ENCODE data around the gene UBAC2. TPM values are rescaled to one million over a fixed set of nuclear protein-coding genes. Genes with fewer than 3 reads are reported as not detected.

UBAC2 gene
- total RNA-seq, 2 experiments from 2014 or later, result 26.8 to 28.5 TPM

- Histone ChIP-seq H3K4me1 (ENCODE audit: insufficient read depth, low read length, poor library complexity, severe bottlenecking) (peaks cover 17% of the 10 kb centered on the region), H3K36me3 (ENCODE audit: insufficient read depth, low read length) (peaks cover 6% of the 10 kb centered on the region), H3K9me2 (ENCODE audit: insufficient read depth, low read length) (no peaks in the 10 kb centered on the region), H3K4me2 (ENCODE audit: low read length) (no peak overlapping the region), H3K9me3 (ENCODE audit: low read length) (no peaks in the 10 kb centered on the region), H2AFZ (ENCODE audit: low read length) (no peak overlapping the region), H3K27ac (ENCODE audit: low read depth, low read length, poor library complexity, severe bottlenecking) (no peak overlapping the region), H3K79me2 (ENCODE audit: insufficient read depth, low read depth, low read length) (no peaks in the 10 kb centered on the region), H4K20me1 (ENCODE audit: insufficient read depth, low read length) (peaks cover 5% of the 10 kb centered on the region; the same call in 1 of the 2 replicates), H3K4me3 (ENCODE audit: low read depth, low read length, poor library complexity, severe bottlenecking) (no peak overlapping the region)
- intact Hi-C loops (cut with micrococcal nuclease; ENCODE audit: unreplicated experiment), result no loop called here
- ChIA-PET POLR2A (interaction anchor here (0.7 to 0.9 kb wide), 4 partner anchors 28 to 1279 kb away, joined by 3 read pairs; no protein-coding TSS in a partner anchor), CTCF (ENCODE audit: unreplicated experiment) (interaction anchor here (0.9 kb wide), 1 partner anchor 164 kb away, joined by 3 read pairs; no protein-coding TSS in a partner anchor)
- BruUV-seq (replicated peaks), result no TSS peak
- no peak for TF ChIP-seq CTCF (conservative IDR thresholded peaks at IDR 0.05; ENCODE audit: low read length)
- no peak for TF ChIP-seq EZH2phosphoT487 (IDR thresholded peaks at IDR 0.05; ENCODE audit: borderline replicate concordance, low read depth, low read length)
- DNase-seq (ENCODE audit: low spot score), result no peak
Measured at GRCh38 chr13:99271249-99271648, 70.6 kb downstream of the UBAC2 start.

DNA sequence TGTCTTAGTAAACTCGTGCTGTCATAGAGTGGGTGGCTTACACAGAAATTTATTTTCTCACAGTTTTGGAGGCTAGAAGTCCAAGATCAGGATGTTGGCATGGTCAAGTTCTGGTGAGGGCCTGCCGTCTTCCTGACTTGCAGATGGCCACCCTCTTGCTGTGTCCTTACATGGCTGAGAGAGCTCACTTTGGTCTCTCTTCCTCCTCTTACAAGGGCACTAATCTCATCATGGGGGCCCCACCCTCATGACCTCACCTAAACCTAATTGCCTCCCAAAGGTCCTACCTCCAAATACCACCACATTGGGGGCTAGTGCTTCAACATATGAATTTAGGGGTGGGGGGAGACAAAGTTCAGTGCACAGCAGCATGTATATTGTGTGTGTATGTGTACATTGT, 71.8 kb downstream of the UBAC2 start:
- Histone ChIP-seq H3K4me3 (ENCODE audit: low read depth, low read length, poor library complexity, severe bottlenecking) (no peak overlapping the region), H3K4me1 (ENCODE audit: insufficient read depth, low read length, poor library complexity, severe bottlenecking) (peaks cover 17% of the 10 kb centered on the region), H3K4me2 (ENCODE audit: low read length) (no peak overlapping the region), H4K20me1 (ENCODE audit: insufficient read depth, low read length) (peaks cover 5% of the 10 kb centered on the region; the same call in 1 of the 2 replicates), H3K9me2 (ENCODE audit: insufficient read depth, low read length) (no peaks in the 10 kb centered on the region), H3K9me3 (ENCODE audit: low read length) (no peaks in the 10 kb centered on the region), H2AFZ (ENCODE audit: low read length) (no peak overlapping the region), H3K79me2 (ENCODE audit: insufficient read depth, low read depth, low read length) (no peaks in the 10 kb centered on the region), H3K27ac (ENCODE audit: low read depth, low read length, poor library complexity, severe bottlenecking) (no peak overlapping the region), H3K36me3 (ENCODE audit: insufficient read depth, low read length) (peaks cover 6% of the 10 kb centered on the region)
- BruUV-seq (replicated peaks), result no TSS peak
- intact Hi-C loops (cut with micrococcal nuclease; ENCODE audit: unreplicated experiment), result no loop called here
- no peak for DNase-seq (ENCODE audit: low spot score)
- POLR2A ChIA-PET, result no interaction called here
- no peak for TF ChIP-seq CTCF (conservative IDR thresholded peaks at IDR 0.05; ENCODE audit: low read length)
- TF ChIP-seq EZH2phosphoT487 (IDR thresholded peaks at IDR 0.05; ENCODE audit: borderline replicate concordance, low read depth, low read length), result no peak
- CTCF ChIA-PET (ENCODE audit: unreplicated experiment), result no interaction called here

GRCh38 chr13:99273128-99273527, 72.5 kb downstream of the UBAC2 start:
- Histone ChIP-seq H3K27ac (ENCODE audit: low read depth, low read length, poor library complexity, severe bottlenecking) (no peak overlapping the region), H3K79me2 (ENCODE audit: insufficient read depth, low read depth, low read length) (no peaks in the 10 kb centered on the region), H2AFZ (ENCODE audit: low read length) (no peak overlapping the region), H3K4me3 (ENCODE audit: low read depth, low read length, poor library complexity, severe bottlenecking) (no peak overlapping the region), H4K20me1 (ENCODE audit: insufficient read depth, low read length) (peaks cover 5% of the 10 kb centered on the region; the same call in 1 of the 2 replicates), H3K9me2 (ENCODE audit: insufficient read depth, low read length) (no peaks in the 10 kb centered on the region), H3K9me3 (ENCODE audit: low read length) (no peaks in the 10 kb centered on the region), H3K4me2 (ENCODE audit: low read length) (no peak overlapping the region), H3K36me3 (ENCODE audit: insufficient read depth, low read length) (peaks cover 6% of the 10 kb centered on the region), H3K4me1 (ENCODE audit: insufficient read depth, low read length, poor library complexity, severe bottlenecking) (peaks cover 17% of the 10 kb centered on the region)
- ChIA-PET POLR2A (interaction anchor here (3.1 kb wide), 1 partner anchor 29 kb away, joined by 7 read pairs; no protein-coding TSS in a partner anchor), CTCF (ENCODE audit: unreplicated experiment) (no interaction called here)
- TF ChIP-seq CTCF (conservative IDR thresholded peaks at IDR 0.05; ENCODE audit: low read length) (no peak), EZH2phosphoT487 (IDR thresholded peaks at IDR 0.05; ENCODE audit: borderline replicate concordance, low read depth, low read length) (no peak)
- intact Hi-C loops (cut with micrococcal nuclease; ENCODE audit: unreplicated experiment), result no loop called here
- no TSS peak for BruUV-seq (replicated peaks)
- DNase-seq (ENCODE audit: low spot score), result no peak

Measured in OCI-LY7 (cell line).